DOHH2 (cell line): Measurements from ENCODE around the gene FAM217A.

ENCODE experiments used
- H3F3A ChIP-seq: fragments of 200-600 bp; sonication (generic), shearing (Covaris generic); 2 replicates; pipeline ENCODE4 v1.6.0; 2016; ENCODE audit warnings: antibody characterized with exemption, mild to moderate bottlenecking; ENCODE audit not compliant: control insufficient read depth, insufficient read depth
- H3K27ac ChIP-seq: fragments of 200-600 bp; sonication (generic); 2 replicates; pipeline ENCODE4 v1.5.1; 2014; ENCODE audit warnings: low read depth, mild to moderate bottlenecking, low read length, moderate library complexity
- H3K27me3 ChIP-seq: fragments of 200-600 bp; sonication (generic); 2 replicates; pipeline ENCODE4 v1.6.1; 2014; ENCODE audit warnings: mild to moderate bottlenecking, low read length, mixed read lengths; ENCODE audit not compliant: control insufficient read depth
- H3K36me3 ChIP-seq: fragments of 200-600 bp; sonication (generic); 2 replicates; pipeline ENCODE4 v1.6.1; 2014; ENCODE audit warnings: mild to moderate bottlenecking, low read length, moderate library complexity, mixed read lengths; ENCODE audit not compliant: control insufficient read depth
- H3K4me1 ChIP-seq: fragments of 200-600 bp; sonication (generic); 2 replicates; pipeline ENCODE4 v1.6.1; 2014; ENCODE audit warnings: mild to moderate bottlenecking, low read length, mixed read lengths; ENCODE audit not compliant: control insufficient read depth
- H3K4me2 ChIP-seq: fragments of 200-600 bp; sonication (generic); 2 replicates; pipeline ENCODE4 v1.6.0; 2014; ENCODE audit warnings: mild to moderate bottlenecking, low read length, moderate library complexity
- H3K4me3 ChIP-seq: fragments of 200-600 bp; sonication (generic); 2 replicates; pipeline ENCODE4 v1.5.1; 2014; ENCODE audit warnings: mild to moderate bottlenecking, low read length, mixed read lengths
- H3K79me2 ChIP-seq: fragments of 200-600 bp; sonication (generic); 2 replicates; pipeline ENCODE4 v1.6.1; 2014; ENCODE audit warnings: mild to moderate bottlenecking, low read length, mixed read lengths; ENCODE audit not compliant: control insufficient read depth
- H3K9me2 ChIP-seq: fragments of 200-600 bp; sonication (generic); replicated peaks from 2 replicates; pipeline ENCODE4 v1.6.1; 2014; ENCODE audit warnings: mild to moderate bottlenecking, low read length, mixed read lengths; ENCODE audit not compliant: control insufficient read depth
- H3K9me3 ChIP-seq: fragments of 200-600 bp; sonication (generic); 2 replicates; pipeline ENCODE4 v1.6.1; 2014; ENCODE audit warnings: antibody characterized with exemption, low read length, mixed read lengths; ENCODE audit not compliant: control insufficient read depth, insufficient read depth
- H4K20me1 ChIP-seq: fragments of 200-600 bp; sonication (generic); 2 replicates; pipeline ENCODE4 v1.6.0; 2014; ENCODE audit warnings: low read depth, mild to moderate bottlenecking, antibody characterized with exemption, low read length, moderate library complexity; ENCODE audit not compliant: control insufficient read depth, insufficient read depth
- CTCF ChIP-seq: fragments of 200-600 bp; sonication (generic); IDR thresholded peaks from one replicate; pipeline ENCODE4 v1.5.1; 2014; ENCODE audit warnings: antibody characterized with exemption, mild to moderate bottlenecking, low read depth, low read length; ENCODE audit not compliant: poor library complexity, severe bottlenecking
- EZH2phosphoT487 ChIP-seq: fragments of 200-600 bp; sonication (generic); IDR thresholded peaks from 2 replicates; pipeline ENCODE4 v1.6.1; 2017; ENCODE audit warnings: borderline replicate concordance, mild to moderate bottlenecking, antibody characterized with exemption, low read length, moderate library complexity, mixed read lengths

The FAM217A gene

GRCh38 chr6:4108561-4109093, 29.7 kb upstream of the FAM217A start:
- no peak overlapping the region for H3K4me3 ChIP-seq
- no peaks in the 10 kb centered on the region for H3K9me3 ChIP-seq
- no peak for TF ChIP-seq CTCF
- no peak for TF ChIP-seq EZH2phosphoT487
- H3F3A ChIP-seq, result no peaks in the 10 kb centered on the region
- H4K20me1 ChIP-seq, result no peaks in the 10 kb centered on the region
- H3K9me2 ChIP-seq, result no peaks in the 10 kb centered on the region
- H3K4me2 ChIP-seq, result no peak overlapping the region
- no peaks in the 10 kb centered on the region for H3K4me1 ChIP-seq
- H3K27ac ChIP-seq, result no peak overlapping the region
- H3K79me2 ChIP-seq, result no peaks in the 10 kb centered on the region
- no peaks in the 10 kb centered on the region for H3K36me3 ChIP-seq
- peaks cover 13% of the 10 kb centered on the region; the same call in 1 of the 2 replicates for H3K27me3 ChIP-seq

- H3K4me1 ChIP-seq, result no peaks in the 10 kb centered on the region
- H3F3A ChIP-seq, result no peaks in the 10 kb centered on the region
- TF ChIP-seq CTCF (no peak), EZH2phosphoT487 (no peak)
- no peaks in the 10 kb centered on the region for H4K20me1 ChIP-seq
- no peaks in the 10 kb centered on the region for H3K9me3 ChIP-seq
- no peak overlapping the region for H3K4me2 ChIP-seq
- no peaks in the 10 kb centered on the region for H3K9me2 ChIP-seq
- peaks cover 13% of the 10 kb centered on the region; the same call in 1 of the 2 replicates for H3K27me3 ChIP-seq
- no peak overlapping the region for H3K4me3 ChIP-seq
- no peak overlapping the region for H3K27ac ChIP-seq
- H3K79me2 ChIP-seq, result no peaks in the 10 kb centered on the region
- no peaks in the 10 kb centered on the region for H3K36me3 ChIP-seq
Measured at GRCh38 chr6:4107873-4108272, 28.9 kb upstream of the FAM217A start.

GRCh38 chr6:4105980-4106536, 27.1 kb upstream of the FAM217A start:
- TF ChIP-seq EZH2phosphoT487, result no peak
- H3K27me3 ChIP-seq, result peaks cover 8% of the 10 kb centered on the region; the same call in 1 of the 2 replicates

GRCh38 chr6:4103929-4104328, 25.0 kb upstream of the FAM217A start:
- H3K9me3 ChIP-seq, result no peaks in the 10 kb centered on the region
- no peak overlapping the region for H3K27ac ChIP-seq
- H3K9me2 ChIP-seq, result no peaks in the 10 kb centered on the region
- no peaks in the 10 kb centered on the region for H3F3A ChIP-seq
- no peaks in the 10 kb centered on the region for H3K79me2 ChIP-seq
- no peak for TF ChIP-seq EZH2phosphoT487
- H3K27me3 ChIP-seq, result peaks cover 3% of the 10 kb centered on the region; the same call in 1 of the 2 replicates
- H3K36me3 ChIP-seq, result no peaks in the 10 kb centered on the region
- H3K4me1 ChIP-seq, result no peaks in the 10 kb centered on the region
- H4K20me1 ChIP-seq, result no peaks in the 10 kb centered on the region
- no peak overlapping the region for H3K4me3 ChIP-seq
- H3K4me2 ChIP-seq, result no peak overlapping the region

More at GRCh38 chr6:4105980-4106536, 27.1 kb upstream of the FAM217A start:
- no peaks in the 10 kb centered on the region for H3K4me1 ChIP-seq
- H3K79me2 ChIP-seq, result no peaks in the 10 kb centered on the region
- H4K20me1 ChIP-seq, result no peaks in the 10 kb centered on the region
- H3K9me2 ChIP-seq, result no peaks in the 10 kb centered on the region
- H3K27ac ChIP-seq, result no peak overlapping the region
- no peaks in the 10 kb centered on the region for H3K9me3 ChIP-seq
- no peak overlapping the region for H3K4me3 ChIP-seq
- H3K4me2 ChIP-seq, result no peak overlapping the region
- no peaks in the 10 kb centered on the region for H3F3A ChIP-seq
- no peaks in the 10 kb centered on the region for H3K36me3 ChIP-seq
